Activated T-cell treated with anti-CD3 and anti-CD28 coated beads, Interleukin-2, amount 50 U/mL, for 24 hours (primary cell): Measurements from ENCODE around the gene ABHD14A.

ENCODE experiments used
- DNase-seq: peaks from one replicate; pipeline ENCODE4 v3.0.0-alpha.2; 2020
- H3K27ac Mint-ChIP-seq: 2 replicates; pipeline ENCODE4 v1.8.0; 2020; ENCODE audit warnings: mild to moderate bottlenecking, mixed read lengths
- H3K27me3 Mint-ChIP-seq: 2 replicates; pipeline ENCODE4 v1.8.0; 2020; ENCODE audit warnings: mixed read lengths
- H3K36me3 Mint-ChIP-seq: 2 replicates; pipeline ENCODE4 v1.8.0; 2020; ENCODE audit warnings: low read depth, mixed read lengths
- H3K4me1 Mint-ChIP-seq: 2 replicates; pipeline ENCODE4 v1.8.0; 2020; ENCODE audit warnings: low read depth, mixed read lengths
- H3K4me3 Mint-ChIP-seq: 2 replicates; pipeline ENCODE4 v1.8.0; 2020; ENCODE audit warnings: mild to moderate bottlenecking, moderate library complexity, mixed read lengths
- H3K9me3 Mint-ChIP-seq: 2 replicates; pipeline ENCODE4 v1.8.0; 2020; ENCODE audit warnings: mixed read lengths

The ABHD14A gene

DNA sequence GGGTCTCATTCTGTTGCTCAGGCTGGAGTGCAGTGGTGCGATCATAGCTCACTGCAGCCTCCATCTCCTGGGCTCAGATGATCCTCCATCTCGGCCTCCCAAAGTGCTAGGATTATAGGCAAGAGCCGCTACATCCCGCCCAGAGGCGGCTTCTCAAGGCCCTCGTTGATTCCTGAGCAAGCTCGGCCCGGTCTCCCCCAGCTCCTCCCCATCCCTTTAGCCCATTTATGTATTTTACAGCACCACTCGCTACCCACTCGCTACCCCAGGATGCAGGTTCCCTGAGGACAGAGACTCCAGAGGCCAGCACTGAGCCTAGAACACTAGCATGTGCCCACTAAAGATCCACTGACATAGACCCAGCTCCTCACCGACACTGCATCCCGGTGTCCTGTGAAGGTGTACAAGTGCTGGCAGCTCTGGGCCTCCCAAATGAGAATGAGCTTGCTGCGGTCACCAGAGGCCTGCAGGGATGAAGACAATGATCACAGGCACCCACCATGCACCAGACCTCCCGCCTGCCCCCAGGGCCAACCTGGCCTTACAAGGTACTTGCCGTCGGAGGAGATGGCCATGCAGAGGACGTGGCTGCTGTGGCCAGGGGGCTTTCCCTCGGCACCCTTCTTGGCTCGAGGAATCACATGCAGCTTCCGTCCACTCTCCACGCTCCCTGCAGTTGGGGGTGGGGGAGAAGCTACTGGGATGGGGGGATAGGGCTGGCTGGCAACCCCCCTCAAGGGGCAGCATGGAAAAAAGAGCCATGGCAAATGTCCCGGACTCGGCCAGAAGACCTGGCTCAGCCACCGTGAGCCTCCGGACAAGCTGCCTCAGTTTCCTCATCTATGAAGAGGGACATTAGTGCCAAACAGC lies 38.7 kb upstream of the ABHD14A start:
- no peak overlapping the region for H3K4me3 Mint-ChIP-seq
- peak overlapping the region; percentile 28 for H3K27ac Mint-ChIP-seq
- no peak for DNase-seq
- H3K9me3 Mint-ChIP-seq = no peaks in the 10 kb centered on the region
- no peaks in the 10 kb centered on the region for H3K27me3 Mint-ChIP-seq
- peaks cover 29% of the 10 kb centered on the region for H3K4me1 Mint-ChIP-seq
- peaks cover 100% of the 10 kb centered on the region for H3K36me3 Mint-ChIP-seq

DNA sequence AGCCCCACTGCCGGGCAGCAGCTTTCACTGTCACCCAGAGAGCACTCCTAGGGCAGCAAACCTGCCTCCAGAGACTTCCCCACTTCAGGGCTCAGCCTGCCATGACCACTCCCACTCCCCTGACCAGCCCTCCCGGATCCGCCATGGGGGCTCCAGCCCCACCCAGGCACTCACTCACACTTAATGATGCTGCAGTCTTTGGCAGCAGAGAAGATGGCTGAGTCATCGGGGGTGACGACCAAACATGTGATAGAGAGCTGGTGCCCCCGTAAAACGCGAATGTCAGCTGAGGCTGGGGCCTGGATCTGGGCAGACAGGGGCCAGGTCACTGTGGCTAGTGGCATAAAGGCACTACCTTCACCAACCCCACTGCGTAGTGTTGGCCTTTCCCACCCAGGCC lies 37.9 kb upstream of the ABHD14A start:
- Mint-ChIP-seq H3K27me3 (no peaks in the 10 kb centered on the region), H3K4me3 (no peak overlapping the region), H3K4me1 (peaks cover 29% of the 10 kb centered on the region), H3K36me3 (peaks cover 95% of the 10 kb centered on the region), H3K27ac (peak overlapping the region; percentile 51), H3K9me3 (no peaks in the 10 kb centered on the region)
- DNase-seq = no peak

DNA sequence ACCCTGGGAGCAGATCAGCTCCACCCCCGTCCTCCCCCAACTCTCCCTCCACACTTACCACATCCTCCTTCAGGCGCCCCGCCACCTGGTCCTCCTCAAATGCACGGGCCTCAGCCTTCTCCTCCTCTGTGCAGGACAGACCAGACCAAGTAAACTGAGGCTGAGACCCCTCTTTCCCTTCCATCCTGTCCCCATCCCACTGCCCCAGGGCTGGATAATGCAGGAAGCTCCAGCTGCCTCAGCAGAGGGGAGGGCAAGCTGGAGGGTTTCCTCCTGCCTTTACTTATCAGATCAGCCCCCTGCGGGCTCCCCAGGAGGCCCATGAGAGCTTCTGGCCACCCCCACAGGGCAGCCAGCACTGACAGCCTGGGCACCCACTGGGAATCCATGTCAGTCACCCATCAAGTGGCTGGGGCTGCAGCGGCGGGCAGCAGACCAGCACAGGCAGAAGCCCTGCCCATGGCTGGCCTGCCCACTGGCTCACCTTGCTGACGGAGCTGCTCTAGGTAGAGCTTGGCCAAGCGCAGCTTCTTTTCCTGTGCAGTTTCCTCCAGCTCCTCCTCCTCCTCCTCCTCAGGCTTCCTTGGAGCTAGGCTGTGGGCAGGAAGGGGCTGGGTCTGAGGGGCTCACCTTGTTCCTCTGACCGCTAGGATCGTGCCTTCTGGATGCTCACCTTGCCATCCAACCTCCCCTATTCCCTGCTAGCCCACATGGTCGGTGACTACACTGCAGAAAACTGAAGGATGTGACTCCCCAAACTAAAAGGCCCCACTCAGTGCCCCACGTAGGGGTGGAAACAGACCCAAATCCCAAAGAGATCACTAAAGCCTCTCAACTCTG lies 37.0 kb upstream of the ABHD14A start:
- Mint-ChIP-seq H3K4me1 (peaks cover 36% of the 10 kb centered on the region), H3K9me3 (no peaks in the 10 kb centered on the region), H3K27ac (peak overlapping the region; percentile 51), H3K27me3 (no peaks in the 10 kb centered on the region), H3K36me3 (peaks cover 89% of the 10 kb centered on the region), H3K4me3 (no peak overlapping the region)
- no peak for DNase-seq

DNA sequence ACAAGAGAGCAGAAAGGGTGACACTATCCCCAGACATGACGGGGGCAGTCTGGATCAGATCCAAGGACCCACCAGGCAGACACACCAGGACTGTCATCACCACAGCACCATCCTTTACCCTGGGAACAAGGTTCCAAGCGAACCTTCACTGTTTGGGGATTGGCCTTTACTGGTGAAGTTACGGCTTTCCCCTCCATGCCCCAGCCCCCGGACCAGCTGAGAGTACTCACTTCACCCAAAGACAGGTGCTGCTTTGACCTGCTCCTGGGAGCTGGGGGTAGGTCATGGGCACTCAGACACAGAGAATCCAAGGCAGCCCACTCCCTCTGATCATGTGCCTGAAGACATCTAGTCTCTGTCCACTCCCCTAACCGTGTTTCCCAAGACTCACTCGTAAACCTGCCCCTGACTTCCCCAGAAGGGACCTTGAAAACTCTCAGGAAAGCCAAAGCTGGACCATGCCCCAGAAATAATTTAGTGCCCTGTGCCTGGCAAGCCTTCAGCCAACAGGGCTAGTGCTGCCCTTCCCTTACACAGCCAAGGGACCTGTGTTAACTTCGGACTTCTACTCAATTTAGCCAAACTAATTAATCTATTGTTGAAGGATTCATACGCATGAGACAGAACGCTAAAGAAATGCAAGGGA lies 36.0 kb upstream of the ABHD14A start:
- H3K9me3 Mint-ChIP-seq = no peaks in the 10 kb centered on the region
- DNase-seq = peak; percentile 25
- peaks cover 79% of the 10 kb centered on the region for H3K36me3 Mint-ChIP-seq
- no peaks in the 10 kb centered on the region for H3K27me3 Mint-ChIP-seq
- H3K4me3 Mint-ChIP-seq = peak overlapping the region; percentile 22
- H3K27ac Mint-ChIP-seq = peak overlapping the region; percentile 11
- peaks cover 40% of the 10 kb centered on the region for H3K4me1 Mint-ChIP-seq

DNA sequence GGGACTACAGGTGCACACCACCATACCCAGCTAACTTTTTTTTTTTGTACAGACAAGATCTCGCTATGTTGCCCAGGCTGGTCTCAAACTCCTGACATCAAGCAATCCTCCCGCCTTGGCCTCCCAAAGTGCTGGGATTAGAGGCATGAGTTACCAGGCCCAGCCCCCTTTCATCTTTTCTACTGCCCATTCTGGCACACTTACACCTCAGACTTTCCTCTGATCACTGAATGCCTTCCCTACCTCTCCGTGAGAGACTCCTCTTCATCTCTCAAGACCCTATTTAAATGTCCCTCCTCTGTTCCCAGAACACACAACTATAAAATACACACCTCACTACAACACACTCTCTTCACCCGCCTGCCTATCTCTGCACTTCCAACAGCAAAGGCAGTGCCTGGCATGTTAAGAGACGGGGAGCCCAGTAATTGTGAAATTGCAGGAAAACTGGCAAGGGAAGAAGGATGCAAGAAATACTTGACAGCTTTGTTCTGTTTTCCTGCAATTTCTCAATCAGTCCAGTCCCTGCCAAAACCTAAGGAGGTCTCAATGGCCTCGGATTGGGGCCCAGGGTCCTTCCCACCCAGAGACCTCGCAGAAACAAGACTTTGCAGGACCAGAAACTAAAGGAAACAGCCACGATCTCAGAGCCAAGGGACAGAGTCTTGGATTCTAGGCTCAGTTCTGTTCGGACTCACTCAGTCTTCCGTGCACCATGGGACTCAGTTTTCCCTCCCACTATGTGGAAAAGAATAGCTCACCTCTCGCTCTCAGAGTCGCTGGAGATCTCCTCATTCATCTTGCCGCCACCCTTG lies 34.0 kb upstream of the ABHD14A start:
- Mint-ChIP-seq H3K9me3 (no peaks in the 10 kb centered on the region), H3K4me3 (peak overlapping the region; percentile 90), H3K27ac (peak overlapping the region; percentile 82), H3K36me3 (peaks cover 61% of the 10 kb centered on the region), H3K27me3 (no peaks in the 10 kb centered on the region), H3K4me1 (peaks cover 40% of the 10 kb centered on the region)
- peak; percentile 21 for DNase-seq

DNA sequence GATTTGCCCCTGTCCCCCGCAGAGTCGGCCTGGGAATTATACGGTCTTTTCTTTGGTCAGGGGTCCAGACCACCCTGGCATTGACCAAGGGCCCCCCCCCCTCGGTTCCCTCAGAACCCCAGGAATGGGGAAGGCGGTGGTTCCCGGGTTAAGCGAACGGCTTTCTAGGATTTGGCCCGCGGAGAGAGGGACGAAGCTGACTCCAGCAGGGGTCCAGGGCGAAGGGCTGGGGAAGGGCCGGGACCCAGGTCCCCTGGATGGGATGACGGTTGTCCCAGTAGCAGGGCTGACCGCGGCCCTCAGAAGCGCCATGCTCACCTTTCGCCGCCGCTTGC lies 33.4 kb upstream of the ABHD14A start:
- H3K27ac Mint-ChIP-seq = peak overlapping the region; percentile 82
- peak overlapping the region; percentile 90 for H3K4me3 Mint-ChIP-seq
- H3K36me3 Mint-ChIP-seq = peaks cover 55% of the 10 kb centered on the region
- H3K27me3 Mint-ChIP-seq = no peaks in the 10 kb centered on the region
- no peak for DNase-seq
- H3K4me1 Mint-ChIP-seq = peaks cover 40% of the 10 kb centered on the region
- no peaks in the 10 kb centered on the region for H3K9me3 Mint-ChIP-seq

DNA sequence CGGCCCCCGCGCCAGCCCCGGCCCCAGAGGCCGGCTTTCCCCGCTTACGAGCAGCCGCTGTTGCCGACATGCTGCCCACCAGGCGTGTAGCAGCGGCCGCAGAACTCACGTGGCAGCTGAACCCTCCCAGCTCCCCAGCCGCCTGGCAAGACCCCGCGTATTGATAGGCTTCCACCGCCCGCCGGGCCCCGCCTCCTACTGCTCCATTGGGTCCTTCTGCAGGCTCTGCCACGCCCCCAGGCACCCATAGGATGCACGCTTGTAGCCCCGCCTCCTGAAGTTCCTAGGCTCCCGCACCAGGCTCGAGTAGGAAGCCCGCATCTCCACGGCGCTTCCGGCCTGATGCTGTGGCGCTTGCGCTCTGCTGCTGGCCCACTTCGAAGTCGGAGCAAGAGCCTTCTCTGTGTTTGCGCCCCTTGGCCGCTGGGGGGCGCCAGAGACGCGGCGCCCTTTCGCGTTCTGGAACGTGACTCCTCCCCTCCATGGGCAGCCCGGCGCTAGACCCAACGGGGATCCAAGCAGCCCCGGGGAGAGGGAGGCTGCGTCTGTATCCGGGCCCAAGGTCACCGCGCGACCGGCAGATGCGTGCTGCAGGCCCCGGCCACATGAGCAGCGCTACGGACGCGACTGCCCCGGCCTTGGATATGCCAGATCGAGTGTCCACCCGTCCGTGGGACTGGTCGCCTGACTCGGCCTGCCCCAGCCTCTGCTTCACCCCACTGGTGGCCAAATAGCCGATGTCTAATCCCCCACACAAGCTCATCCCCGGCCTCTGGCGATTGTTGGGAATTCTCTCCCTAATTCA lies 32.9 kb upstream of the ABHD14A start, which contains the start of the genes PARP3 and RRP9:
TSS of gene PARP3 (plus strand) at position 566 of the 805 bp plus-strand sequence. CDS start 993 bp downstream, outside the sequence.
TSS of gene RRP9 (minus strand) at position 107 of the 805 bp plus-strand sequence. CDS start at position 70, 37 bp downstream.
- H3K9me3 Mint-ChIP-seq = no peaks in the 10 kb centered on the region
- DNase-seq = peak; percentile 99
- H3K27me3 Mint-ChIP-seq = no peaks in the 10 kb centered on the region
- H3K36me3 Mint-ChIP-seq = peaks cover 50% of the 10 kb centered on the region
- peaks cover 40% of the 10 kb centered on the region for H3K4me1 Mint-ChIP-seq
- H3K4me3 Mint-ChIP-seq = peak within 1 kb of the TSS; percentile 90
- peak within 1 kb of the TSS; percentile 95 for H3K27ac Mint-ChIP-seq

DNA sequence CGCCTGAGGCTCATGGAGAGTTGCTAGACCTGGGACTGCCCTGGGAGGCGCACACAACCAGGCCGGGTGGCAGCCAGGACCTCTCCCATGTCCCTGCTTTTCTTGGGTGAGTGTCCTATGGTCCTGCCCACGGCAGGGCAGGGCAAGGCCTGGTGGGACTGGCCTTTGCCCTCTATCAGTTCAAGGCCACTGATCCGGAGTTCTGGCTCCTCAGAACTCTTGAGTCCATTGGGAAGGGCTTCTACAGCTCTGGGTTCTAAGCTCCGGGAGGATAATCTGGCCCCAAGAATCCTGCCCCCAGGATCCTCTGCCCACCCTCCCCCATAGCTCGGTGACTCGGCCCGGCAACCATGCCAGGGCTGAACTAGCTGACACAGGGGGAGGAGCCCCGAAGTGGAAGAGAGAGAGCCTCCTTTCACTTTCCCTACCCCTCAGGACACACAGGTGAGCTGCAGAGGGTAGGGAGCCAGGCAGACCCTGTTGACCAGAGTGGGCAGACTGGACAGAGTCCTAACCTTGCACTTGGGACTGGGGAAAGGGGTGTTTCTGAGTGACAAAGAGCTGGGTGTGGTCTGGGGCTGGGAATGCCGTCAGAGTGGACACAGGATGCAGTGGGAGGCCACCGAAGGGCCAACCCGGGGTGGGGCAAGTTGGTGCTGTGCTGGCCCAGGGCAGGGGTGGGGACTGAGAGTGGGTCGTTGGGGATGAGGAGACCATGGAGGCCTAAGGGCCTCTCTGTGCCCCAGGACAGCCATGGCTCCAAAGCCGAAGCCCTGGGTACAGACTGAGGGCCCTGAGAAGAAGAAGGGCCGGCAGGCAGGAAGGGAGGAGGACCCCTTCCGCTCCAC lies 32.0 kb upstream of the ABHD14A start:
- peak overlapping the region; percentile 90 for H3K4me3 Mint-ChIP-seq
- peaks cover 37% of the 10 kb centered on the region for H3K4me1 Mint-ChIP-seq
- peak; percentile 73 for DNase-seq
- peak overlapping the region; percentile 95 for H3K27ac Mint-ChIP-seq
- no peaks in the 10 kb centered on the region for H3K9me3 Mint-ChIP-seq
- peaks cover 43% of the 10 kb centered on the region for H3K36me3 Mint-ChIP-seq
- no peaks in the 10 kb centered on the region for H3K27me3 Mint-ChIP-seq

DNA sequence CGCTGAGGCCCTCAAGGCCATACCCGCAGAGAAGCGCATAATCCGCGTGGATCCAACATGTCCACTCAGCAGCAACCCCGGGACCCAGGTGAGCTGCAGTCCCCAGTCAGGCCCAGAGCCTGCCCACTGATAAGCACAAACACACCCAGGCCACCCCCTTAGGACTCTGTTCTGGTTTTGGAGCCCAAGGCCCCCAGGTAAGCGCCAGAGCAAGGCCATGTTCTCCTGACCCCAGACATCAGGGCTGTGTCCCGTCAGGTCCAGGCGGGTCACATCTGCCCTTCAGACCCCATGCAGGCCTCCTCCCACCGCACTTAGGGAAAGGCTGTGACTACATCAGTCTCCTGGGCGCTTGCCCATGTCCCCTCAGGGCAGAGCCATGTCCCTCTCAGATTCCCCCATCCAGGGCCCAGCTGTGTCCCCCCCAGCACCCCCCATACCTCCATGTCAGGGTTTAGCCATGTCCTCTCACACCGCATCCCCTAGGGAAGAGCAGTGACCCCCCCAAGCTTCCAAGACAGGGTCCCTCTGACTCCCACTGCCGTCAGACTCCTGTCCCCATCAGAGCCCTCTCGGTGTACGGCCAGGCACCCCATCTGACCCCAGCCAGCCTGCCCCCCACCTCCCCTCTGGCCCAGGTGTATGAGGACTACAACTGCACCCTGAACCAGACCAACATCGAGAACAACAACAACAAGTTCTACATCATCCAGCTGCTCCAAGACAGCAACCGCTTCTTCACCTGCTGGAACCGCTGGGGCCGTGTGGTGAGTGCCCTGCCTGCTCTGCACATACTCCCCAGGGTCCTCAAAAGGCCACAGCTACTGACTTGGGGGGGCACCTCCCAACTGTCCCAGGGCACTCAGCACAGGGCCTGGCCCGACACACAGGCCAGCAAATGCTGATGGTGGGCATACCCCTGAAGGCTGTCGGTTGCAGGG lies 31.1 kb upstream of the ABHD14A start:
- Mint-ChIP-seq H3K9me3 (no peaks in the 10 kb centered on the region), H3K27me3 (no peaks in the 10 kb centered on the region), H3K4me3 (peak overlapping the region; percentile 90), H3K27ac (peak overlapping the region; percentile 22), H3K36me3 (peaks cover 35% of the 10 kb centered on the region), H3K4me1 (peaks cover 30% of the 10 kb centered on the region)
- peak; percentile 31 for DNase-seq

DNA sequence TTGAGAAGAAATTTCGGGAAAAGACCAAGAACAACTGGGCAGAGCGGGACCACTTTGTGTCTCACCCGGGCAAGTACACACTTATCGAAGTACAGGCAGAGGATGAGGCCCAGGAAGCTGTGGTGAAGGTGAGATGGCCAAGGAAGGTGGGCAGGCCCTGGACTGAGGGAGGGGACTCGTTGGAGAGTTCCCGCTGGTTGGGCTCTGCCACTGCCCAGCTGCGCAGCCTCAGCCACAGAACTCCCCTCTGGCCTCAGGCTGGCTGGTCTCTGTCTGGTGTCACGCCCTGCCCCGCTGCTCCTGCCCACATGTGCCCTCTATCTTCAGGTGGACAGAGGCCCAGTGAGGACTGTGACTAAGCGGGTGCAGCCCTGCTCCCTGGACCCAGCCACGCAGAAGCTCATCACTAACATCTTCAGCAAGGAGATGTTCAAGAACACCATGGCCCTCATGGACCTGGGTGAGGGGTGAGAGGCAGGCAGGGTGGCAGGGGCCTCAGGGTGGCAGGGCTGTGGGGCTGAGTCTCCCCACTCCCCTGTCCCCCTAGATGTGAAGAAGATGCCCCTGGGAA lies 30.3 kb upstream of the ABHD14A start:
- H3K4me3 Mint-ChIP-seq = no peak overlapping the region
- peaks cover 27% of the 10 kb centered on the region for H3K36me3 Mint-ChIP-seq
- H3K27ac Mint-ChIP-seq = no peak overlapping the region
- DNase-seq = peak; percentile 23
- no peaks in the 10 kb centered on the region for H3K27me3 Mint-ChIP-seq
- H3K9me3 Mint-ChIP-seq = no peaks in the 10 kb centered on the region
- peaks cover 24% of the 10 kb centered on the region for H3K4me1 Mint-ChIP-seq

DNA sequence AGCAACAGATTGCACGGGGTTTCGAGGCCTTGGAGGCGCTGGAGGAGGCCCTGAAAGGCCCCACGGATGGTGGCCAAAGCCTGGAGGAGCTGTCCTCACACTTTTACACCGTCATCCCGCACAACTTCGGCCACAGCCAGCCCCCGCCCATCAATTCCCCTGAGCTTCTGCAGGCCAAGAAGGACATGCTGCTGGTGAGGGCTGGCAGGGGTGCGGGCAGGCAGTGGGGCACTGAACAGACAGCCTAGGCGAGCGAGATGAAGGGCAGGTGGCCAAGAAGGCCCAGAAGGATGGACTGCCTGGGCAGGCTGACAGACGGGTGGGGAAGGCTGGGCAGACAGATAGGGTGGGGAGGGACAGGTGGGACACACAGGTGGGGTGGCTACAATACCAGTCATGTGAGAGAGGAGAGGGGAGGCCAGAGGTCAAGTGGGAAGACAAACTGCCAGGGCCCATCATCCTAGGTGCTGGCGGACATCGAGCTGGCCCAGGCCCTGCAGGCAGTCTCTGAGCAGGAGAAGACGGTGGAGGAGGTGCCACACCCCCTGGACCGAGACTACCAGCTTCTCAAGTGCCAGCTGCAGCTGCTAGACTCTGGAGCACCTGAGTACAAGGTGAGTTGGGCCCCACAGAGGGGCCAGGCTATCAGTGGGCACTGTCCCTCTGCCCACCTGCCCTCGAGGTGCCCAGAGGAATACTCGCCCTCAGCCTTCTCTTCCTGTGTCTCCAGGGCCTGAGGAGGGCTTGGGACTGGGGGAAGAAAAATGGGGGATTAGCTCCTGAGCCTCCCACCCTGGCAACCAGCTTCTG lies 29.6 kb upstream of the ABHD14A start:
- Mint-ChIP-seq H3K4me3 (no peak overlapping the region), H3K4me1 (peaks cover 18% of the 10 kb centered on the region), H3K9me3 (no peaks in the 10 kb centered on the region), H3K36me3 (peaks cover 20% of the 10 kb centered on the region), H3K27ac (no peak overlapping the region), H3K27me3 (no peaks in the 10 kb centered on the region)
- DNase-seq = peak; percentile 20
